Keratinocyte (primary cell): Measurements from ENCODE around the gene PRPH2. TPM values are rescaled to one million over a fixed set of nuclear protein-coding genes. Genes with fewer than 3 reads are reported as not detected.
A peak's percentile ranks its signal among the peaks of the same experiment; 100 is the strongest.

Experiments
- DNase-seq: peaks from one replicate; pipeline ENCODE4 v3.0.0-alpha.2; 2011; ENCODE audit warnings: low read depth, missing footprints, low spot score
- FAIRE-seq: peaks from 2 replicates; lab custom pipeline; 2011; peaks lifted over from hg19 to GRCh38; lab: Jason Lieb, UNC
- H2AFZ ChIP-seq: 2 replicates; pipeline ENCODE4 v1.6.0; 2012; ENCODE audit warnings: low read length, control low read depth, inconsistent platforms; ENCODE audit not compliant: control insufficient read depth
- H3K27ac ChIP-seq: 2 replicates; pipeline ENCODE4 v1.5.1; 2011; ENCODE audit warnings: low read length; ENCODE audit not compliant: control insufficient read depth, insufficient read depth
- H3K27me3 ChIP-seq: 3 replicates; pipeline ENCODE4 v1.6.0; 2011; ENCODE audit warnings: low read length; ENCODE audit not compliant: control insufficient read depth, insufficient read depth; ENCODE audit errors: extremely low read depth
- H3K36me3 ChIP-seq, 2 experiments: 2 replicates in 1 of 2; 3 replicates in 1 of 2; pipeline ENCODE4 v1.5.1; 2011; ENCODE audit warnings: low read length in 2 of 2, mild to moderate bottlenecking in 1 of 2; ENCODE audit not compliant: control insufficient read depth in 2 of 2, insufficient read depth in 2 of 2; ENCODE audit errors: extremely low read depth in 1 of 2
- H3K4me1 ChIP-seq: 3 replicates; pipeline ENCODE4 v1.5.1; 2011; ENCODE audit warnings: low read length; ENCODE audit not compliant: control insufficient read depth, insufficient read depth; ENCODE audit errors: extremely low read depth
- H3K4me2 ChIP-seq: 3 replicates; pipeline ENCODE4 v1.6.0; 2011; ENCODE audit warnings: low read depth, low read length; ENCODE audit not compliant: control insufficient read depth, insufficient read depth; ENCODE audit errors: extremely low read depth
- H3K4me3 ChIP-seq, 3 experiments: fragments of 200-600 bp in 1 of 3; sonication (generic) in 1 of 3; 2 replicates in 2 of 3; 3 replicates in 1 of 3; pipeline ENCODE4 v1.5.1; 2011 to 2016; ENCODE audit warnings: low read length in 3 of 3, mild to moderate bottlenecking in 3 of 3, control low read depth in 2 of 3, inconsistent platforms in 1 of 3, low read depth in 1 of 3, mixed read lengths in 1 of 3, mixed run types in 1 of 3, moderate library complexity in 1 of 3; ENCODE audit not compliant: control insufficient read depth in 2 of 3, insufficient read depth in 2 of 3; ENCODE audit errors: extremely low read depth in 1 of 3
- H3K79me2 ChIP-seq: 2 replicates; pipeline ENCODE4 v1.6.0; 2012; ENCODE audit warnings: low read length; ENCODE audit not compliant: control insufficient read depth, insufficient read depth
- H3K9ac ChIP-seq: 3 replicates; pipeline ENCODE4 v1.6.0; 2011; ENCODE audit warnings: low read length; ENCODE audit not compliant: control insufficient read depth, insufficient read depth; ENCODE audit errors: extremely low read depth
- H3K9me1 ChIP-seq: 3 replicates; pipeline ENCODE4 v1.6.0; 2011; ENCODE audit warnings: low read length; ENCODE audit not compliant: control insufficient read depth, insufficient read depth; ENCODE audit errors: extremely low read depth
- H3K9me3 ChIP-seq: 2 replicates; pipeline ENCODE4 v1.5.1; 2012; ENCODE audit warnings: low read depth, low read length; ENCODE audit not compliant: control insufficient read depth
- H4K20me1 ChIP-seq: 3 replicates; pipeline ENCODE4 v1.6.0; 2011; ENCODE audit warnings: low read length; ENCODE audit not compliant: control insufficient read depth, insufficient read depth; ENCODE audit errors: extremely low read depth
- CTCF ChIP-seq, 3 experiments: IDR thresholded peaks in 1 of 3; conservative IDR thresholded peaks in 1 of 3; optimal IDR thresholded peaks in 1 of 3; 2 replicates in 2 of 3; 3 replicates in 1 of 3; pipeline versions ENCODE3 to v1.5.1; 2011; ENCODE audit warnings: low read length in 3 of 3, mild to moderate bottlenecking in 3 of 3, moderate library complexity in 2 of 3, control low read depth in 1 of 3, inconsistent platforms in 1 of 3; ENCODE audit not compliant: insufficient read depth in 2 of 3; ENCODE audit errors: extremely low read depth in 1 of 3
- EZH2 ChIP-seq: IDR thresholded peaks from one replicate; pipeline ENCODE4 v1.6.1; 2012; ENCODE audit warnings: inconsistent platforms, mild to moderate bottlenecking, low read length, moderate library complexity
- dilution Hi-C: fragments of 300-500 bp; cut with MboI; formaldehyde crosslinking; loops from one replicate; pipeline ENCODE4 v1.7.0; 2020; ENCODE audit warnings: low sequenced_read_pairs; ENCODE audit not compliant: extremely low pct_ligation_motif_present
- polyA plus RNA-seq, 5 experiments: library from polyadenylated mRNA; depleted of rRNA in 3 of 5; stranded (reverse) in 3 of 5; stranded (forward) in 1 of 5; unstranded in 1 of 5; fragments of >200 nt; gene quantifications; 1 replicate in 1 of 5; 2 replicates in 3 of 5; 3 replicates in 1 of 5; pipeline versions ENCODE4 v1.2.1 to v1.2.3, GENCODE V29; 2011 to 2012; ENCODE audit warnings: missing spikeins in 2 of 5, low read depth in 1 of 5, low replicate concordance in 1 of 5

The PRPH2 gene
- polyA plus RNA-seq, 1 donor (not counting 4 experiments of a cell fraction or from before 2014, with no cell fraction given) = 0.01 TPM

GRCh38 chr6:42724825-42725224 is 2.4 kb upstream of the PRPH2 start:
- Histone ChIP-seq H3K27ac (no peak overlapping the region), H3K9me1 (no peaks in the 10 kb centered on the region)

GRCh38 chr6:42720739-42721138 is 1.7 kb downstream of the PRPH2 start:
- no peak for DNase-seq
- Histone ChIP-seq H3K9me1 (no peaks in the 10 kb centered on the region), H3K4me3 (no peak overlapping the region), H4K20me1 (no peaks in the 10 kb centered on the region), H3K4me2 (no peak overlapping the region), H2AFZ (no peak overlapping the region), H3K79me2 (no peaks in the 10 kb centered on the region), H3K9ac (no peak overlapping the region), H3K4me1 (peaks cover 5% of the 10 kb centered on the region), H3K27me3 (no peaks in the 10 kb centered on the region), H3K36me3 (no peaks in the 10 kb centered on the region), H3K27ac (no peak overlapping the region), H3K9me3 (no peaks in the 10 kb centered on the region)
- TF ChIP-seq EZH2 = no peak
- TF ChIP-seq CTCF (optimal IDR thresholded peaks at IDR 0.05 in 1 of 3, IDR thresholded peaks at IDR 0.05 in 1 of 3, conservative IDR thresholded peaks at IDR 0.05 in 1 of 3; ENCODE audit: extremely low read depth in 1 of 3, insufficient read depth in 2 of 3, low read length in 3 of 3) = no peak
- dilution Hi-C loops = no loop called here
- peak; percentile 9 for FAIRE-seq

More at GRCh38 chr6:42724825-42725224, 2.4 kb upstream of the PRPH2 start:
- Histone ChIP-seq H3K36me3 (no peaks in the 10 kb centered on the region), H3K4me2 (no peak overlapping the region), H3K9ac (no peak overlapping the region), H3K4me3 (no peak overlapping the region), H2AFZ (no peak overlapping the region), H3K27me3 (no peaks in the 10 kb centered on the region), H4K20me1 (no peaks in the 10 kb centered on the region), H3K9me3 (no peaks in the 10 kb centered on the region), H3K4me1 (peaks cover 18% of the 10 kb centered on the region), H3K79me2 (no peaks in the 10 kb centered on the region)
- TF ChIP-seq CTCF (optimal IDR thresholded peaks at IDR 0.05 in 1 of 3, IDR thresholded peaks at IDR 0.05 in 1 of 3, conservative IDR thresholded peaks at IDR 0.05 in 1 of 3; ENCODE audit: extremely low read depth in 1 of 3, insufficient read depth in 2 of 3, low read length in 3 of 3) (no peak), EZH2 (no peak)
- no peak for FAIRE-seq
- dilution Hi-C loops = no loop called here
- no peak for DNase-seq
